Measurements from ENCODE around the gene PREP.
"Not testable (repeated sequence)": the region's sequence is repeated elsewhere in the genome, so short reads cannot be mapped to it uniquely, and the experiment has no call there.

PREP gene

GRCh38 chr6:105263685-105264610 lies 138.9 kb downstream of the PREP start:
- DNase-seq (ENCODE audit: low read depth): no peak

DNA sequence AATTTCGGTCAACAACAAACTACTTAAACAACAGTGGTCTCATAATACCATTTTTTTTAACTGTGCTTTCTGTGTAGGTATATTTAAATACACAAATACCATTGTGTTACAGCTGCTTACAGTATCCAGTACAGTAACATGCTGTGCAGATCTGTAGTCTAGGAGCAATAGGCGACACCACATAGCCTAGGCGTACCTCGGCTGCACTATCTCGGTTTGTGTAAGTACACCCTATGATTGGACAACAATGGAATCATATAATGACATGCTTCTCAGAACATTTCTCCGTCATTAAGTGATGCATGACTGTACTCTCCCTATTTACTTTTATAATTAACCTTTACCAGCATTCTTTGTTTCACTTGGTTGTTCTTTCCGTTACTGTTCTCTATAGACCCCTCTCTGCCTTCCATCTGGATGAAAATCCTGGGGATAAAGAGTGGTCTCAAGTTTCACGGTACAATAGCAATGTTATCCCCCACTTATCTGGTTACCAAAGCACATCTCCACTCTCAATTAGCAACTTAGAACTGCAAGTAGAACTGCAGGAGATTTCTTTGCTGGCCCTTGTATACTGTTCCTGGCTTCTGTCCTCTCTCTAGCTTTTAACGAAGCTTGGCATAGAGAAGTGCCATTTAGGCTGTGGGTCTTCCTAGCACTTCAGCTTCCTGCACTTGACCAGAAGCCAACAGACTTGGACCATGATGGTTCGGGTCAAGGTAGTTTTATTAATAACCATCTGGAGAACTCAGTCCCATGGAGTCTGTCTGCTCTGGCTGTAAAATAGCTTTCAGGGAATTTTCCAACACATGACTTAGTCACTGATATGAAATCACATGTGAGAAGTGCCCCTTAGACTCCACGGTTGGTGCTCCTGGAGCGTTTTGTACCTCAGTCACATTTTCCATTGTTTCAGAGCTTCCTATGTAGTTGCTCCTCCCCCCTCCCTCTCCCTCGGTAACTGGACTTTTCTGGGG lies 142.7 kb downstream of the PREP start:
- DNase-seq (ENCODE audit: low read depth): no peak

GRCh38 chr6:105258816-105259215 lies 144.1 kb downstream of the PREP start:
- DNase-seq (ENCODE audit: low read depth): no peak

GRCh38 chr6:105257340-105257739 lies 145.5 kb downstream of the PREP start:
- no peak for DNase-seq (ENCODE audit: low read depth)

DNA sequence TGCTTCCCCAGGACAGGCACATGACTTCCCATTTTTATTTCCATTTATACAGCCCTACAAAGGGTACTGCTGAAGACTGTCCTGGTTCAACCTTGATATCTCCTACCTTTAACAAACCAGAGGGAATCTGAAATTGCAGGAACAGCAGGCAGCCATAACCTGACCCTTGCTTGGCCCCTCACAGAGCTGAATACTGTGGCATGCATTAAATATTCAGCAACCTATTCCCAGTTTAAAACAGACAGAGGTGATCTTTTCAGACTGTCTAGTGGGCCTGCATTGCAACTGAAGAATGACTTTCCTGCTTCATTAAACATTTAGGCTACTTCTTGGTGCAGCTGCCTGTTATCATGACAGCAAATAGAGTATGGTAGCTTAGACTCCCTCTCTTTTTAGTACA lies 146.3 kb downstream of the PREP start:
- DNase-seq (ENCODE audit: low read depth): no peak

DNA sequence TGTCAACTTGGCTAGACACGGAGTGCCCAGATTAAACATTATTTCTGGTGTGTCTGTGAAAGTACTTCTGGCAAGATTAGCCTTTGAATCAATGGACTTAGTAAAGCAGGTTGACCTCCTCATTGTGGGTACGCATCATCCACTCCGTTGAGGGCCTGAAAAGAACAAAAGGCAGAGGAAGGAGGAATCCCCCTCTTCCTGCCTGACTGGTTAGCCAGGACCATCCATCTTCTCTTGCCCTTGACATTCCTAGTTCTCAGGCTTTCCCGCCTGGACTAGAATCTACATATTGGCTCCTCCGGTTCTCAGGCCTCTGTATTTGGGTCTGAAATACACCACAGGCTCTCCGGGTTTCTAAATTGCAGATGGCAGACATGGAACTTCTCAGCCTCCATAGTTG lies 149.1 kb downstream of the PREP start:
- no peak for DNase-seq (ENCODE audit: low read depth)

GRCh38 chr6:105251689-105252088 lies 151.2 kb downstream of the PREP start:
- no peak for DNase-seq (ENCODE audit: low read depth)

DNA sequence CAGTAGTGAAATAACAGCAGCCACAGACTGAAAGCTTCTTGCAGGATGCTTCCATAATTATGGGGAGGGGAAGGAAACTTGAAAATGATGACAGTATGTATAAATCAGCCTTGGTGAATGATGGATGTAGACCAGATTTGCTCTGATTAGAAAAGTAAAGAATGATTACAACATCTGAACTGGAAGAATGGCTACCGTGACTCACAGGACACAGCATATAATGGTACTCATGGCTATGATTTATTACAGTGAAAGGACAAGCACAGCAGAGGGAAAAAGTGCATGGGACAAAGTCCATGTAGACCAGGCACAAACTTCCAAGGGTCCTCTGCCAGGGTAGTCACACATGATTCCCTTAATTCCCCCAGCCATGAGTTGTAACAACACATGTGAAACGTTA lies 152.3 kb downstream of the PREP start:
- DNase-seq (ENCODE audit: low read depth): no peak

DNA sequence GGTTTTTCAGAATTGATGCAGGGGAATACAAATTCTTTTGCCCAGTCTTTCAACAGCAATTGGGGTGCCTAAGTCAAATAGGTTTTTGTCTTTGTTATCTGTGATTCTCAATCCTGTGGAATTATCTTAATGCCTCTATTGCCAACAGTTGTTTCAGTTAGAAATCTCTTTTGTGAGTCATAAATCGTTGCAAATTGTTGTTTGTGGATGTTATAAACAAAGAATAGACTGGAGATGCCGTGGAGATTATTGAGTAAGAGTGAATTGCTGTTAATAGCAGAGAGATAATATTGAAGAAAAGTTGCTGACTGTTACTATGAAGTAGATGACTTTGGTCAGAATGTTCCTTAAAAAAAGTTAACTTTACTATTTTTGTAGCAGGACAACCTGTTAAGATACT lies 159.4 kb downstream of the PREP start:
- no peak for DNase-seq (ENCODE audit: low read depth)

GRCh38 chr6:105235155-105235554 lies 167.7 kb downstream of the PREP start:
- no peak for DNase-seq (ENCODE audit: low read depth)

- not testable (repeated sequence) for DNase-seq (ENCODE audit: low read depth)
Observed at GRCh38 chr6:105231771-105232170, 171.1 kb downstream of the PREP start.

Measured in stimulated activated CD8-positive, alpha-beta memory T cell treated with anti-CD3 and anti-CD28 coated beads, Interleukin-12 subunit alpha, Interleukin-12 subunit beta, amount 100 ng/mL, for 1 hour (primary cell).